GM23338 (cell line): Measurements from ENCODE around the gene SND1. TPM values are rescaled to one million over a fixed set of nuclear protein-coding genes. Genes with fewer than 3 reads are reported as not detected.

Experiments used
- ATAC-seq: fragments of 200-7000 bp; cut with Tn5 transposase; 3 replicates; pipeline ENCODE4 v1.9.1; 2020
- DNase-seq: peaks from one replicate; pipeline ENCODE4 v3.0.0-alpha.2; 2015; ENCODE audit warnings: low spot score
- H2AFZ ChIP-seq: fragments of 200-600 bp; sonication (generic); 2 replicates; pipeline ENCODE4 v1.8.0; 2016; ENCODE audit warnings: antibody characterized with exemption, mild to moderate bottlenecking, moderate library complexity
- H3F3A ChIP-seq: fragments of 200-600 bp; sonication (generic); replicated peaks from 2 replicates; pipeline ENCODE4 v1.8.0; 2017; ENCODE audit warnings: antibody characterized with exemption, mixed run types, low read depth
- H3K27ac ChIP-seq: fragments of 200-600 bp; sonication (generic); 2 replicates; pipeline ENCODE4 v1.6.1; 2016; ENCODE audit warnings: low read depth
- H3K27me3 ChIP-seq: fragments of 200-600 bp; sonication (generic); 2 replicates; pipeline ENCODE4 v1.8.0; 2016; ENCODE audit warnings: mild to moderate bottlenecking, mixed run types, moderate library complexity; ENCODE audit not compliant: insufficient read depth
- H3K36me3 ChIP-seq: fragments of 200-600 bp; sonication (generic); 2 replicates; pipeline ENCODE4 v1.8.0; 2016; ENCODE audit warnings: mild to moderate bottlenecking; ENCODE audit not compliant: insufficient read depth
- H3K4me1 ChIP-seq: fragments of 200-600 bp; sonication (generic); 2 replicates; pipeline ENCODE4 v1.8.0; 2016; ENCODE audit warnings: mild to moderate bottlenecking, moderate library complexity; ENCODE audit not compliant: insufficient read depth
- H3K4me2 ChIP-seq: fragments of 200-600 bp; sonication (generic); 2 replicates; pipeline ENCODE4 v1.7.1; 2017; ENCODE audit warnings: mixed run types
- H3K4me3 ChIP-seq: fragments of 200-600 bp; sonication (generic); 2 replicates; pipeline ENCODE4 v1.6.1; 2016; ENCODE audit warnings: mixed run types
- H3K79me2 ChIP-seq: fragments of 200-600 bp; sonication (generic); replicated peaks from 2 replicates; pipeline ENCODE4 v1.8.0; 2017; ENCODE audit warnings: mild to moderate bottlenecking; ENCODE audit not compliant: insufficient read depth
- H3K9me2 ChIP-seq: fragments of 200-600 bp; sonication (generic); 2 replicates; pipeline ENCODE4 v1.8.0; 2017; ENCODE audit not compliant: insufficient read depth
- H4K20me1 ChIP-seq: fragments of 200-600 bp; sonication (generic); replicated peaks from 2 replicates; pipeline ENCODE4 v1.8.0; 2017; ENCODE audit warnings: mild to moderate bottlenecking; ENCODE audit not compliant: insufficient read depth
- H3K27ac Mint-ChIP-seq: 2 replicates; pipeline ENCODE4 v1.8.0; 2020; ENCODE audit warnings: inconsistent platforms, mild to moderate bottlenecking, moderate library complexity, mixed read lengths
- H3K27me3 Mint-ChIP-seq: 3 replicates; pipeline ENCODE4 v1.8.0; 2022; ENCODE audit warnings: low read depth, mild to moderate bottlenecking, moderate library complexity, mixed read lengths, inconsistent platforms; ENCODE audit not compliant: insufficient read depth, poor library complexity
- H3K36me3 Mint-ChIP-seq: 3 replicates; pipeline ENCODE4 v1.8.0; 2021; ENCODE audit warnings: low read depth, mild to moderate bottlenecking, inconsistent platforms, moderate library complexity, mixed read lengths
- H3K4me1 Mint-ChIP-seq: 3 replicates; pipeline ENCODE4 v1.8.0; 2020; ENCODE audit warnings: mild to moderate bottlenecking, inconsistent platforms, mixed read lengths
- H3K4me3 Mint-ChIP-seq: 3 replicates; pipeline ENCODE4 v1.8.0; 2021; ENCODE audit warnings: moderate library complexity, mild to moderate bottlenecking, inconsistent platforms, mixed read lengths
- H3K9me3 Mint-ChIP-seq: 3 replicates; pipeline ENCODE4 v1.8.0; 2020; ENCODE audit warnings: moderate library complexity, mild to moderate bottlenecking, inconsistent platforms, mixed read lengths
- CREB1 ChIP-seq: fragments of 250-450 bp; sonication (Bioruptor Pico); IDR thresholded peaks from 2 replicates; pipeline ENCODE4 v1.5.0; 2020; ENCODE audit warnings: low read depth, mild to moderate bottlenecking, moderate library complexity
- EZH2 ChIP-seq: fragments of 200-600 bp; sonication (generic); IDR thresholded peaks from one replicate; pipeline ENCODE4 v1.8.0; 2017; ENCODE audit warnings: antibody characterized with exemption, mild to moderate bottlenecking, low read depth; ENCODE audit not compliant: unreplicated experiment
- EZH2phosphoT487 ChIP-seq: fragments of 200-600 bp; sonication (generic); IDR thresholded peaks from one replicate; pipeline ENCODE4 v1.8.1; 2018; ENCODE audit warnings: antibody characterized with exemption; ENCODE audit not compliant: unreplicated experiment
- JUNB ChIP-seq: IDR thresholded peaks from one replicate; pipeline ENCODE4 v1.6.1; 2016; ENCODE audit warnings: antibody characterized with exemption; ENCODE audit not compliant: unreplicated experiment
- NANOG ChIP-seq: IDR thresholded peaks from 2 replicates; pipeline ENCODE4 v1.6.1; 2016; ENCODE audit warnings: antibody characterized with exemption, borderline replicate concordance
- POLR2AphosphoS5 ChIP-seq: IDR thresholded peaks from 2 replicates; pipeline ENCODE4 v1.6.1; 2016; ENCODE audit warnings: antibody characterized with exemption, low read depth
- STAT1 ChIP-seq: IDR thresholded peaks from one replicate; pipeline ENCODE4 v1.6.1; 2016; ENCODE audit warnings: antibody characterized with exemption; ENCODE audit not compliant: unreplicated experiment
- ZNF114 ChIP-seq: fragments of 250-450 bp; sonication (Bioruptor Pico); IDR thresholded peaks from 2 replicates; pipeline ENCODE4 v1.5.0; 2020; ENCODE audit warnings: mild to moderate bottlenecking, moderate library complexity
- ZNF331 ChIP-seq: fragments of 250-450 bp; sonication (Bioruptor Pico); IDR thresholded peaks from 2 replicates; pipeline ENCODE4 v1.5.0; 2020; ENCODE audit warnings: low read depth, mild to moderate bottlenecking, moderate library complexity
- polyA plus RNA-seq: library from polyadenylated mRNA; unstranded; fragments of >200 nt; fragmentation: Nextera tagmentation; extraction: Ambion mirVana; gene quantifications from 2 replicates; pipeline ENCODE4 v1.2.1, GENCODE V29; 2016
- total RNA-seq: library from RNA; depleted of rRNA; stranded (reverse); fragments of >200 nt; shearing (Covaris generic); gene quantifications from 2 replicates; pipeline ENCODE4 v1.2.3, GENCODE V29; 2014
- TF ChIP-seq, protein P1 (sequence below): IDR thresholded peaks from 2 replicates; pipeline ENCODE4 v1.6.1; 2016; ENCODE audit warnings: antibody characterized with exemption
- TF ChIP-seq, protein P2 (sequence below): fragments of 250-450 bp; sonication (Bioruptor Pico); IDR thresholded peaks from 2 replicates; pipeline ENCODE4 v1.5.0; 2020; ENCODE audit warnings: mild to moderate bottlenecking, moderate library complexity
- TF ChIP-seq, protein P3 (sequence below), 2 experiments: fragments of 200-600 bp in 1 of 2; sonication (generic) in 1 of 2; conservative IDR thresholded peaks; 2 replicates each; pipeline versions ENCODE4 v1.5.1 to v1.6.1; 2016 to 2017; ENCODE audit warnings: antibody characterized with exemption in 2 of 2, low read depth in 2 of 2, mild to moderate bottlenecking in 2 of 2, moderate library complexity in 1 of 2
- TF ChIP-seq, protein P4 (sequence below): IDR thresholded peaks from one replicate; pipeline ENCODE4 v1.6.1; 2018; ENCODE audit warnings: antibody characterized with exemption; ENCODE audit not compliant: unreplicated experiment

Gene SND1
- total and polyA plus RNA-seq, 2 experiments from 2014 or later = 107 to 254 TPM

DNA sequence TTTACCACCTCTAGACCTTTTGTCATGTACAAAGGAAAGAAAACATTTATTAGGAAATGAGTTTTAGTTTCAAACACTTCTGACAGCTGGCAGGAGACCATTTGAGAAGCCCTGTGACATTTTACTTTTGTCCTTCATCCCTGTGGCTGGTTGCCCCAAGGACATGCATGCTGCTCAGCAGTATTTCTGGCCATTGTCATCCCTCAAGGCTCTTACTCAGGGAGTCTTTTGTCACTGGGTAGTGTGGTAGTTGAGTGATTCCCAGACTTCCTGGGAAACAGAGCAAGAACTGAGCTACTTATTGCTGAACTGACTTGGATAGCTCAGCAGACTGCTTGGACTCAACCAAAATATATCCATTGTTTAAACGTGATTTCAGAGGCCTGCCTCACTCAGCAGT is 236.4 kb downstream of the SND1 start:
- H3K4me1 Mint-ChIP-seq = peaks cover 57% of the 10 kb centered on the region
- Histone ChIP-seq H3K9me2 (no peaks in the 10 kb centered on the region), H3K36me3 (peaks cover 13% of the 10 kb centered on the region; the same call in 1 of the 2 replicates), H3F3A (no peaks in the 10 kb centered on the region), H3K4me3 (no peak overlapping the region), H3K27ac (no peak overlapping the region; the same call in 1 of the 2 replicates), H3K79me2 (peaks cover 34% of the 10 kb centered on the region), H4K20me1 (peaks cover 4% of the 10 kb centered on the region), H3K4me2 (no peak overlapping the region), H3K4me1 (peaks cover 41% of the 10 kb centered on the region), H3K27me3 (no peaks in the 10 kb centered on the region), H2AFZ (no peak overlapping the region)
- ATAC-seq = peak; percentile 21; the same call in 1 of the 3 replicates
- H3K36me3 Mint-ChIP-seq = peaks cover 30% of the 10 kb centered on the region
- no peak for DNase-seq
- H3K27ac Mint-ChIP-seq = no peak overlapping the region
- no peak overlapping the region for H3K4me3 Mint-ChIP-seq
- H3K9me3 Mint-ChIP-seq = no peaks in the 10 kb centered on the region
- H3K27me3 Mint-ChIP-seq = no peaks in the 10 kb centered on the region
- TF ChIP-seq EZH2 = no peak
- TF ChIP-seq, protein P1, sequence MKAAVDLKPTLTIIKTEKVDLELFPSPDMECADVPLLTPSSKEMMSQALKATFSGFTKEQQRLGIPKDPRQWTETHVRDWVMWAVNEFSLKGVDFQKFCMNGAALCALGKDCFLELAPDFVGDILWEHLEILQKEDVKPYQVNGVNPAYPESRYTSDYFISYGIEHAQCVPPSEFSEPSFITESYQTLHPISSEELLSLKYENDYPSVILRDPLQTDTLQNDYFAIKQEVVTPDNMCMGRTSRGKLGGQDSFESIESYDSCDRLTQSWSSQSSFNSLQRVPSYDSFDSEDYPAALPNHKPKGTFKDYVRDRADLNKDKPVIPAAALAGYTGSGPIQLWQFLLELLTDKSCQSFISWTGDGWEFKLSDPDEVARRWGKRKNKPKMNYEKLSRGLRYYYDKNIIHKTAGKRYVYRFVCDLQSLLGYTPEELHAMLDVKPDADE = no peak
- TF ChIP-seq EZH2phosphoT487 = no peak
- TF ChIP-seq JUNB = no peak
- TF ChIP-seq, protein P2, sequence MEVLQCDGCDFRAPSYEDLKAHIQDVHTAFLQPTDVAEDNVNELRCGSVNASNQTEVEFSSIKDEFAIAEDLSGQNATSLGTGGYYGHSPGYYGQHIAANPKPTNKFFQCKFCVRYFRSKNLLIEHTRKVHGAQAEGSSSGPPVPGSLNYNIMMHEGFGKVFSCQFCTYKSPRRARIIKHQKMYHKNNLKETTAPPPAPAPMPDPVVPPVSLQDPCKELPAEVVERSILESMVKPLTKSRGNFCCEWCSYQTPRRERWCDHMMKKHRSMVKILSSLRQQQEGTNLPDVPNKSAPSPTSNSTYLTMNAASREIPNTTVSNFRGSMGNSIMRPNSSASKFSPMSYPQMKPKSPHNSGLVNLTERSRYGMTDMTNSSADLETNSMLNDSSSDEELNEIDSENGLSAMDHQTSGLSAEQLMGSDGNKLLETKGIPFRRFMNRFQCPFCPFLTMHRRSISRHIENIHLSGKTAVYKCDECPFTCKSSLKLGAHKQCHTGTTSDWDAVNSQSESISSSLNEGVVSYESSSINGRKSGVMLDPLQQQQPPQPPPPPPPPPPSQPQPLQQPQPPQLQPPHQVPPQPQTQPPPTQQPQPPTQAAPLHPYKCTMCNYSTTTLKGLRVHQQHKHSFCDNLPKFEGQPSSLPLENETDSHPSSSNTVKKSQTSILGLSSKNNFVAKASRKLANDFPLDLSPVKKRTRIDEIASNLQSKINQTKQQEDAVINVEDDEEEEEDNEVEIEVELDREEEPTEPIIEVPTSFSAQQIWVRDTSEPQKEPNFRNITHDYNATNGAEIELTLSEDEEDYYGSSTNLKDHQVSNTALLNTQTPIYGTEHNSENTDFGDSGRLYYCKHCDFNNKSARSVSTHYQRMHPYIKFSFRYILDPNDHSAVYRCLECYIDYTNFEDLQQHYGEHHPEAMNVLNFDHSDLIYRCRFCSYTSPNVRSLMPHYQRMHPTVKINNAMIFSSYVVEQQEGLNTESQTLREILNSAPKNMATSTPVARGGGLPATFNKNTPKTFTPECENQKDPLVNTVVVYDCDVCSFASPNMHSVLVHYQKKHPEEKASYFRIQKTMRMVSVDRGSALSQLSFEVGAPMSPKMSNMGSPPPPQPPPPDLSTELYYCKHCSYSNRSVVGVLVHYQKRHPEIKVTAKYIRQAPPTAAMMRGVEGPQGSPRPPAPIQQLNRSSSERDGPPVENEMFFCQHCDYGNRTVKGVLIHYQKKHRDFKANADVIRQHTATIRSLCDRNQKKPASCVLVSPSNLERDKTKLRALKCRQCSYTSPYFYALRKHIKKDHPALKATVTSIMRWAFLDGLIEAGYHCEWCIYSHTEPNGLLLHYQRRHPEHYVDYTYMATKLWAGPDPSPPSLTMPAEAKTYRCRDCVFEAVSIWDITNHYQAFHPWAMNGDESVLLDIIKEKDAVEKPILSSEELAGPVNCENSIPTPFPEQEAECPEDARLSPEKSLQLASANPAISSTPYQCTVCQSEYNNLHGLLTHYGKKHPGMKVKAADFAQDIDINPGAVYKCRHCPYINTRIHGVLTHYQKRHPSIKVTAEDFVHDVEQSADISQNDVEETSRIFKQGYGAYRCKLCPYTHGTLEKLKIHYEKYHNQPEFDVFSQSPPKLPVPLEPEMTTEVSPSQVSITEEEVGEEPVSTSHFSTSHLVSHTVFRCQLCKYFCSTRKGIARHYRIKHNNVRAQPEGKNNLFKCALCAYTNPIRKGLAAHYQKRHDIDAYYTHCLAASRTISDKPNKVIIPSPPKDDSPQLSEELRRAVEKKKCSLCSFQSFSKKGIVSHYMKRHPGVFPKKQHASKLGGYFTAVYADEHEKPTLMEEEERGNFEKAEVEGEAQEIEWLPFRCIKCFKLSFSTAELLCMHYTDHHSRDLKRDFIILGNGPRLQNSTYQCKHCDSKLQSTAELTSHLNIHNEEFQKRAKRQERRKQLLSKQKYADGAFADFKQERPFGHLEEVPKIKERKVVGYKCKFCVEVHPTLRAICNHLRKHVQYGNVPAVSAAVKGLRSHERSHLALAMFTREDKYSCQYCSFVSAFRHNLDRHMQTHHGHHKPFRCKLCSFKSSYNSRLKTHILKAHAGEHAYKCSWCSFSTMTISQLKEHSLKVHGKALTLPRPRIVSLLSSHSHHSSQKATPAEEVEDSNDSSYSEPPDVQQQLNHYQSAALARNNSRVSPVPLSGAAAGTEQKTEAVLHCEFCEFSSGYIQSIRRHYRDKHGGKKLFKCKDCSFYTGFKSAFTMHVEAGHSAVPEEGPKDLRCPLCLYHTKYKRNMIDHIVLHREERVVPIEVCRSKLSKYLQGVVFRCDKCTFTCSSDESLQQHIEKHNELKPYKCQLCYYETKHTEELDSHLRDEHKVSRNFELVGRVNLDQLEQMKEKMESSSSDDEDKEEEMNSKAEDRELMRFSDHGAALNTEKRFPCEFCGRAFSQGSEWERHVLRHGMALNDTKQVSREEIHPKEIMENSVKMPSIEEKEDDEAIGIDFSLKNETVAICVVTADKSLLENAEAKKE (CRISPR knock-in tag) = no peak
- TF ChIP-seq, protein P3, sequence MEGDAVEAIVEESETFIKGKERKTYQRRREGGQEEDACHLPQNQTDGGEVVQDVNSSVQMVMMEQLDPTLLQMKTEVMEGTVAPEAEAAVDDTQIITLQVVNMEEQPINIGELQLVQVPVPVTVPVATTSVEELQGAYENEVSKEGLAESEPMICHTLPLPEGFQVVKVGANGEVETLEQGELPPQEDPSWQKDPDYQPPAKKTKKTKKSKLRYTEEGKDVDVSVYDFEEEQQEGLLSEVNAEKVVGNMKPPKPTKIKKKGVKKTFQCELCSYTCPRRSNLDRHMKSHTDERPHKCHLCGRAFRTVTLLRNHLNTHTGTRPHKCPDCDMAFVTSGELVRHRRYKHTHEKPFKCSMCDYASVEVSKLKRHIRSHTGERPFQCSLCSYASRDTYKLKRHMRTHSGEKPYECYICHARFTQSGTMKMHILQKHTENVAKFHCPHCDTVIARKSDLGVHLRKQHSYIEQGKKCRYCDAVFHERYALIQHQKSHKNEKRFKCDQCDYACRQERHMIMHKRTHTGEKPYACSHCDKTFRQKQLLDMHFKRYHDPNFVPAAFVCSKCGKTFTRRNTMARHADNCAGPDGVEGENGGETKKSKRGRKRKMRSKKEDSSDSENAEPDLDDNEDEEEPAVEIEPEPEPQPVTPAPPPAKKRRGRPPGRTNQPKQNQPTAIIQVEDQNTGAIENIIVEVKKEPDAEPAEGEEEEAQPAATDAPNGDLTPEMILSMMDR (conservative IDR thresholded peaks at IDR 0.05; ENCODE audit: low read depth in 2 of 2) = no peak
- TF ChIP-seq ZNF114 (CRISPR knock-in tag) = no peak
- TF ChIP-seq CREB1 (CRISPR knock-in tag) = no peak
- no peak for TF ChIP-seq STAT1
- TF ChIP-seq, protein P4, sequence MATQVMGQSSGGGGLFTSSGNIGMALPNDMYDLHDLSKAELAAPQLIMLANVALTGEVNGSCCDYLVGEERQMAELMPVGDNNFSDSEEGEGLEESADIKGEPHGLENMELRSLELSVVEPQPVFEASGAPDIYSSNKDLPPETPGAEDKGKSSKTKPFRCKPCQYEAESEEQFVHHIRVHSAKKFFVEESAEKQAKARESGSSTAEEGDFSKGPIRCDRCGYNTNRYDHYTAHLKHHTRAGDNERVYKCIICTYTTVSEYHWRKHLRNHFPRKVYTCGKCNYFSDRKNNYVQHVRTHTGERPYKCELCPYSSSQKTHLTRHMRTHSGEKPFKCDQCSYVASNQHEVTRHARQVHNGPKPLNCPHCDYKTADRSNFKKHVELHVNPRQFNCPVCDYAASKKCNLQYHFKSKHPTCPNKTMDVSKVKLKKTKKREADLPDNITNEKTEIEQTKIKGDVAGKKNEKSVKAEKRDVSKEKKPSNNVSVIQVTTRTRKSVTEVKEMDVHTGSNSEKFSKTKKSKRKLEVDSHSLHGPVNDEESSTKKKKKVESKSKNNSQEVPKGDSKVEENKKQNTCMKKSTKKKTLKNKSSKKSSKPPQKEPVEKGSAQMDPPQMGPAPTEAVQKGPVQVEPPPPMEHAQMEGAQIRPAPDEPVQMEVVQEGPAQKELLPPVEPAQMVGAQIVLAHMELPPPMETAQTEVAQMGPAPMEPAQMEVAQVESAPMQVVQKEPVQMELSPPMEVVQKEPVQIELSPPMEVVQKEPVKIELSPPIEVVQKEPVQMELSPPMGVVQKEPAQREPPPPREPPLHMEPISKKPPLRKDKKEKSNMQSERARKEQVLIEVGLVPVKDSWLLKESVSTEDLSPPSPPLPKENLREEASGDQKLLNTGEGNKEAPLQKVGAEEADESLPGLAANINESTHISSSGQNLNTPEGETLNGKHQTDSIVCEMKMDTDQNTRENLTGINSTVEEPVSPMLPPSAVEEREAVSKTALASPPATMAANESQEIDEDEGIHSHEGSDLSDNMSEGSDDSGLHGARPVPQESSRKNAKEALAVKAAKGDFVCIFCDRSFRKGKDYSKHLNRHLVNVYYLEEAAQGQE = no peak
- TF ChIP-seq ZNF331 = no peak
- no peak for TF ChIP-seq NANOG
- TF ChIP-seq POLR2AphosphoS5 = no peak
